Tongue (tissue), 2 donors: ENCODE results near the gene GRB10. TPM values are rescaled to one million over a fixed set of nuclear protein-coding genes. Genes with fewer than 3 reads are reported as not detected.

Experiments
- DNase-seq: peaks from one replicate; pipeline ENCODE4 v3.0.0-alpha.2; 2015
- total RNA-seq: library from RNA; depleted of rRNA; stranded (reverse); fragments of >200 nt; gene quantifications from one replicate; pipeline ENCODE4 v1.2.3, GENCODE V29; 2014

The GRB10 gene
- total RNA-seq, 1 donor from 2014 or later, result 28.5 TPM

- no peak for DNase-seq
Observed at GRCh38 chr7:50544992-50545391, 237.7 kb downstream of the GRB10 start.

GRCh38 chr7:50543776-50544442 lies 238.8 kb downstream of the GRB10 start:
- no peak for DNase-seq

- no peak for DNase-seq
Observed at GRCh38 chr7:50542132-50542531, 240.6 kb downstream of the GRB10 start.

- DNase-seq, result no peak
Observed at GRCh38 chr7:50540785-50541579, 241.7 kb downstream of the GRB10 start.

Other genes starting within 250 kb of the GRB10 start
- not detected for gene DDC, start 217.5 kb downstream of the GRB10 start, total RNA-seq